Measurements from ENCODE around the gene MRPS7. TPM values are rescaled to one million over a fixed set of nuclear protein-coding genes. Genes with fewer than 3 reads are reported as not detected.
A peak's percentile ranks its signal among the peaks of the same experiment; 100 is the strongest.

MRPS7 gene
- total RNA-seq, 1 donor from 2014 or later: 55.0 TPM

- peak overlapping the region; percentile 92 for H3K9ac ChIP-seq (ENCODE audit: low read length)
- DNase-seq (ENCODE audit: low read depth): peak; percentile 62
- no peak for FAIRE-seq
- no peaks in the 10 kb centered on the region for H3K9me3 ChIP-seq (ENCODE audit: insufficient read depth, low read depth, low read length)
- Mint-ChIP-seq H3K4me1 (ENCODE audit: low read depth, unreplicated experiment) (peaks cover 5% of the 10 kb centered on the region), H3K27me3 (ENCODE audit: low read depth, unreplicated experiment) (no peaks in the 10 kb centered on the region), H3K4me3 (ENCODE audit: unreplicated experiment) (peak overlapping the region; percentile 81), H3K27ac (ENCODE audit: unreplicated experiment) (peak overlapping the region; percentile 47), H3K36me3 (ENCODE audit: low read depth, unreplicated experiment) (peaks cover 5% of the 10 kb centered on the region), H3K9me3 (ENCODE audit: unreplicated experiment) (no peaks in the 10 kb centered on the region)
- peak overlapping the region; percentile 93 for H3K4me2 ChIP-seq (ENCODE audit: low read length)
- peak overlapping the region; percentile 80 for H2AFZ ChIP-seq (ENCODE audit: low read depth, low read length)
- H3K27me3 ChIP-seq (ENCODE audit: insufficient read depth, low read length): no peaks in the 10 kb centered on the region
- H3K79me2 ChIP-seq (ENCODE audit: insufficient read depth, low read length): no peaks in the 10 kb centered on the region
- TF ChIP-seq EZH2 (IDR thresholded peaks at IDR 0.05; ENCODE audit: insufficient read depth, low read length) (no peak), CTCF (IDR thresholded peaks at IDR 0.05; ENCODE audit: insufficient read depth, low read depth, low read length) (peak; percentile 19)
- peaks cover 9% of the 10 kb centered on the region for H3K36me3 ChIP-seq (ENCODE audit: insufficient read depth, low read length)
- H3K27ac ChIP-seq (ENCODE audit: low read depth, low read length): peak overlapping the region; percentile 70
- H3K4me3 ChIP-seq (ENCODE audit: insufficient read depth, low read depth, low read length): peak overlapping the region; percentile 72
- H4K20me1 ChIP-seq (ENCODE audit: insufficient read depth, low read length): peaks cover 23% of the 10 kb centered on the region
- peaks cover 35% of the 10 kb centered on the region for H3K4me1 ChIP-seq (ENCODE audit: insufficient read depth, low read length)
Measured at GRCh38 chr17:75270218-75270965, 8.7 kb downstream of the MRPS7 start.

- no peaks in the 10 kb centered on the region for H3K27me3 ChIP-seq (ENCODE audit: insufficient read depth, low read length)
- peak within 1 kb of the TSS; percentile 93 for H3K4me2 ChIP-seq (ENCODE audit: low read length)
- peaks cover 5% of the 10 kb centered on the region for H3K36me3 Mint-ChIP-seq (ENCODE audit: low read depth, unreplicated experiment)
- H3K4me1 ChIP-seq (ENCODE audit: insufficient read depth, low read length): peaks cover 35% of the 10 kb centered on the region
- no peaks in the 10 kb centered on the region for H3K9me3 Mint-ChIP-seq (ENCODE audit: unreplicated experiment)
- no peaks in the 10 kb centered on the region for H3K79me2 ChIP-seq (ENCODE audit: insufficient read depth, low read length)
- peak within 1 kb of the TSS; percentile 70 for H3K27ac ChIP-seq (ENCODE audit: low read depth, low read length)
- no peaks in the 10 kb centered on the region for H3K27me3 Mint-ChIP-seq (ENCODE audit: low read depth, unreplicated experiment)
- H3K27ac Mint-ChIP-seq (ENCODE audit: unreplicated experiment): peak within 1 kb of the TSS; percentile 47
- H3K9me3 ChIP-seq (ENCODE audit: insufficient read depth, low read depth, low read length): no peaks in the 10 kb centered on the region
- peaks cover 6% of the 10 kb centered on the region for H3K36me3 ChIP-seq (ENCODE audit: insufficient read depth, low read length)
- peak within 1 kb of the TSS; percentile 72 for H3K4me3 ChIP-seq (ENCODE audit: insufficient read depth, low read depth, low read length)
- DNase-seq (ENCODE audit: low read depth): no peak
- peak within 1 kb of the TSS; percentile 86 for H2AFZ ChIP-seq (ENCODE audit: low read depth, low read length)
- TF ChIP-seq CTCF (IDR thresholded peaks at IDR 0.05; ENCODE audit: insufficient read depth, low read depth, low read length) (no peak), EZH2 (IDR thresholded peaks at IDR 0.05; ENCODE audit: insufficient read depth, low read length) (no peak)
- no peak for FAIRE-seq
- H3K4me3 Mint-ChIP-seq (ENCODE audit: unreplicated experiment): peak within 1 kb of the TSS; percentile 81
- peaks cover 5% of the 10 kb centered on the region for H3K4me1 Mint-ChIP-seq (ENCODE audit: low read depth, unreplicated experiment)
- H3K9ac ChIP-seq (ENCODE audit: low read length): peak within 1 kb of the TSS; percentile 92
- H4K20me1 ChIP-seq (ENCODE audit: insufficient read depth, low read length): peaks cover 19% of the 10 kb centered on the region
Measured at GRCh38 chr17:75270966-75271232, 9.2 kb downstream of the MRPS7 start, which contains the start of gene MIF4GD. Gene MIF4GD (minus strand): TSS chr17:75271231. CDS start chr17:75270195, 1,036 bp downstream.
